Cardiac fibroblast (primary cell): ENCODE results near the gene ZBED4.

Experiments used
- DNase-seq, 2 donors: peaks; one replicate each; pipeline versions ENCODE4 v3.0.0 to v3.0.0-alpha.2; 2010; ENCODE audit warnings: low read depth in 2 of 2
- H3K4me3 ChIP-seq, 2 donors: replicated peaks in 1 of 2; 1 replicate in 1 of 2; 2 replicates in 1 of 2; pipeline ENCODE4 v1.5.1; 2011; ENCODE audit warnings: low read depth in 2 of 2, low read length in 2 of 2, mild to moderate bottlenecking in 2 of 2, moderate library complexity in 1 of 2
- CTCF ChIP-seq: IDR thresholded peaks from one replicate; pipeline ENCODE4 v1.5.1; 2011; ENCODE audit warnings: low read depth, mild to moderate bottlenecking, low read length, inconsistent platforms

Gene ZBED4

GRCh38 chr22:49865156-49865555, 11.5 kb downstream of the ZBED4 start:
- no peak for DNase-seq
- no peak overlapping the region for H3K4me3 ChIP-seq
- TF ChIP-seq CTCF: no peak

GRCh38 chr22:49866134-49866533, 12.5 kb downstream of the ZBED4 start:
- TF ChIP-seq CTCF: no peak
- H3K4me3 ChIP-seq: no peak overlapping the region
- no peak for DNase-seq

GRCh38 chr22:49866646-49867045, 13.0 kb downstream of the ZBED4 start:
- DNase-seq: no peak
- TF ChIP-seq CTCF: no peak
- H3K4me3 ChIP-seq: no peak overlapping the region

- DNase-seq: no peak
- no peak for TF ChIP-seq CTCF
- no peak overlapping the region for H3K4me3 ChIP-seq
Measured at GRCh38 chr22:49867303-49868265, 13.9 kb downstream of the ZBED4 start.

- no peak for TF ChIP-seq CTCF
- no peak overlapping the region for H3K4me3 ChIP-seq
- no peak for DNase-seq
Measured at GRCh38 chr22:49869086-49869830, 15.6 kb downstream of the ZBED4 start.

- no peak for TF ChIP-seq CTCF
- no peak for DNase-seq
- H3K4me3 ChIP-seq: no peak overlapping the region
Measured at GRCh38 chr22:49869845-49870712, 16.4 kb downstream of the ZBED4 start.
